ENCODE data around the gene NSMCE1.

NSMCE1 gene

GRCh38 chr16:27215660-27216059 is 52.9 kb downstream of the NSMCE1 start:
- H3K9me3 ChIP-seq (replicated peaks; ENCODE audit: insufficient read depth, low read length), result no peaks in the 10 kb centered on the region
- no peak overlapping the region for H3K9ac ChIP-seq (ENCODE audit: low read length)
- H3K27me3 ChIP-seq (replicated peaks; ENCODE audit: insufficient read depth, low read length), result no peaks in the 10 kb centered on the region
- TF ChIP-seq EZH2phosphoT487 (IDR thresholded peaks at IDR 0.05; ENCODE audit: low read length) (no peak), CTCF (IDR thresholded peaks at IDR 0.05; ENCODE audit: low read length) (no peak), EZH2 (optimal IDR thresholded peaks at IDR 0.05; ENCODE audit: low read depth, low read length) (no peak)
- no peak overlapping the region for H3K27ac ChIP-seq (ENCODE audit: low read length)
- H3K9me2 ChIP-seq (replicated peaks; ENCODE audit: insufficient read depth, low read length), result no peaks in the 10 kb centered on the region
- H3K4me2 ChIP-seq (ENCODE audit: low read depth, low read length), result no peak overlapping the region
- no peaks in the 10 kb centered on the region for H3F3A ChIP-seq (ENCODE audit: insufficient read depth, low read length)
- H3K4me1 ChIP-seq (ENCODE audit: low read length), result no peaks in the 10 kb centered on the region
- H4K20me1 ChIP-seq (ENCODE audit: insufficient read depth, low read length), result no peaks in the 10 kb centered on the region
- no peak overlapping the region for H3K4me3 ChIP-seq (ENCODE audit: low read length)
- no peak overlapping the region for H2AFZ ChIP-seq (ENCODE audit: low read length)
- DNase-seq, result no peak
- H3K36me3 ChIP-seq (replicated peaks; ENCODE audit: insufficient read depth, low read length), result no peaks in the 10 kb centered on the region
- no peaks in the 10 kb centered on the region for H3K79me2 ChIP-seq (ENCODE audit: low read length)

GRCh38 chr16:27214084-27214961 is 54.2 kb downstream of the NSMCE1 start:
- Histone ChIP-seq H3K79me2 (ENCODE audit: low read length) (no peaks in the 10 kb centered on the region), H3K27me3 (replicated peaks; ENCODE audit: insufficient read depth, low read length) (no peaks in the 10 kb centered on the region), H3K9ac (ENCODE audit: low read length) (no peak overlapping the region), H3K27ac (ENCODE audit: low read length) (no peak overlapping the region), H3F3A (ENCODE audit: insufficient read depth, low read length) (no peaks in the 10 kb centered on the region), H3K9me2 (replicated peaks; ENCODE audit: insufficient read depth, low read length) (no peaks in the 10 kb centered on the region), H3K4me2 (ENCODE audit: low read depth, low read length) (no peak overlapping the region), H3K36me3 (replicated peaks; ENCODE audit: insufficient read depth, low read length) (no peaks in the 10 kb centered on the region), H3K9me3 (replicated peaks; ENCODE audit: insufficient read depth, low read length) (no peaks in the 10 kb centered on the region), H2AFZ (ENCODE audit: low read length) (no peak overlapping the region), H4K20me1 (ENCODE audit: insufficient read depth, low read length) (no peaks in the 10 kb centered on the region), H3K4me1 (ENCODE audit: low read length) (no peaks in the 10 kb centered on the region), H3K4me3 (ENCODE audit: low read length) (no peak overlapping the region)
- no peak for DNase-seq
- TF ChIP-seq EZH2phosphoT487 (IDR thresholded peaks at IDR 0.05; ENCODE audit: low read length) (no peak), EZH2 (optimal IDR thresholded peaks at IDR 0.05; ENCODE audit: low read depth, low read length) (no peak), CTCF (IDR thresholded peaks at IDR 0.05; ENCODE audit: low read length) (no peak)

- no peak overlapping the region for H3K9ac ChIP-seq (ENCODE audit: low read length)
- H3K36me3 ChIP-seq (replicated peaks; ENCODE audit: insufficient read depth, low read length), result no peaks in the 10 kb centered on the region
Measured at GRCh38 chr16:27211026-27211425, 57.5 kb downstream of the NSMCE1 start.

More at GRCh38 chr16:27211026-27211425, 57.5 kb downstream of the NSMCE1 start:
- H4K20me1 ChIP-seq (ENCODE audit: insufficient read depth, low read length), result no peaks in the 10 kb centered on the region
- TF ChIP-seq CTCF (IDR thresholded peaks at IDR 0.05; ENCODE audit: low read length), result no peak
- TF ChIP-seq EZH2 (optimal IDR thresholded peaks at IDR 0.05; ENCODE audit: low read depth, low read length), result no peak
- TF ChIP-seq EZH2phosphoT487 (IDR thresholded peaks at IDR 0.05; ENCODE audit: low read length), result no peak
- H3K27ac ChIP-seq (ENCODE audit: low read length), result no peak overlapping the region
- no peak overlapping the region for H3K4me3 ChIP-seq (ENCODE audit: low read length)
- H3K4me1 ChIP-seq (ENCODE audit: low read length), result no peaks in the 10 kb centered on the region
- no peaks in the 10 kb centered on the region for H3K9me2 ChIP-seq (replicated peaks; ENCODE audit: insufficient read depth, low read length)
- no peak overlapping the region for H2AFZ ChIP-seq (ENCODE audit: low read length)
- no peak overlapping the region for H3K4me2 ChIP-seq (ENCODE audit: low read depth, low read length)
- H3K9me3 ChIP-seq (replicated peaks; ENCODE audit: insufficient read depth, low read length), result no peaks in the 10 kb centered on the region
- no peak for DNase-seq
- no peaks in the 10 kb centered on the region for H3K79me2 ChIP-seq (ENCODE audit: low read length)
- no peaks in the 10 kb centered on the region for H3K27me3 ChIP-seq (replicated peaks; ENCODE audit: insufficient read depth, low read length)
- no peaks in the 10 kb centered on the region for H3F3A ChIP-seq (ENCODE audit: insufficient read depth, low read length)
